ENCODE results near the gene TNFRSF17. TPM values are rescaled to one million over a fixed set of nuclear protein-coding genes. Genes with fewer than 3 reads are reported as not detected.

TNFRSF17 gene
- total and polyA plus RNA-seq, 2 of the 8 experiments (the other 6 are each of a cell fraction or from before 2014, with no cell fraction given) = not detected

- Histone ChIP-seq H3K9me3 (ENCODE audit: insufficient read depth in 2 of 2, low read depth in 1 of 2, low read length in 1 of 2) (no peaks in the 10 kb centered on the region), H3K14ac (ENCODE audit: insufficient read length) (no peak overlapping the region)
Measured at GRCh38 chr16:11956558-11956957, 8.5 kb upstream of the TNFRSF17 start.

More at GRCh38 chr16:11956558-11956957, 8.5 kb upstream of the TNFRSF17 start:
- H3K27me3 ChIP-seq (replicated peaks in 1 of 4; ENCODE audit: control insufficient read depth in 3 of 4, extremely low read depth in 1 of 4, insufficient read depth in 3 of 4, low read length in 3 of 4) = no peaks in the 10 kb centered on the region
- no peak overlapping the region for H2BK20ac ChIP-seq (ENCODE audit: low read length)
- H2AFZ ChIP-seq (ENCODE audit: low read length) = no peak overlapping the region
- H3K79me1 ChIP-seq (ENCODE audit: low read depth, low read length) = no peaks in the 10 kb centered on the region
- no peak overlapping the region for H3K4me3 ChIP-seq (ENCODE audit: extremely low read depth in 1 of 4, insufficient read depth in 2 of 4, low read depth in 3 of 4, low read length in 4 of 4)
- no peak overlapping the region for H3K27ac ChIP-seq (ENCODE audit: low read depth, low read length)
- CTCF ChIA-PET (ENCODE audit: partially characterized antibody) = interaction anchor here (1.5 kb wide), 1 partner anchor 111 kb away, joined by 4 read pairs; no protein-coding TSS in a partner anchor
- H4K8ac ChIP-seq (ENCODE audit: extremely low read depth, insufficient read depth, low read length) = no peak overlapping the region
- no peak overlapping the region for H2BK15ac ChIP-seq (ENCODE audit: low read length)
- H4K5ac ChIP-seq (ENCODE audit: insufficient read length, low read depth, low read length) = no peak overlapping the region
- no peaks in the 10 kb centered on the region for H3K4me1 ChIP-seq (replicated peaks in 1 of 4; ENCODE audit: control insufficient read depth in 3 of 4, insufficient read depth in 4 of 4, low read length in 3 of 4)
- H3K56ac ChIP-seq (replicated peaks; ENCODE audit: insufficient read length, low read depth, low read length) = no peak overlapping the region
- no peak overlapping the region for H3K4me2 ChIP-seq (ENCODE audit: insufficient read depth in 1 of 2, low read depth in 2 of 2, low read length in 2 of 2)
- H3K9ac ChIP-seq (replicated peaks in 1 of 4; ENCODE audit: extremely low read depth in 1 of 4, low read depth in 3 of 4, low read length in 3 of 4) = no peak overlapping the region
- no peak overlapping the region for H3K23ac ChIP-seq (ENCODE audit: insufficient read length)
- no peak overlapping the region for H3K18ac ChIP-seq (ENCODE audit: extremely low read depth, low read length)
- H3K79me2 ChIP-seq (ENCODE audit: control insufficient read depth in 1 of 2, insufficient read depth in 2 of 2, low read length in 2 of 2) = no peaks in the 10 kb centered on the region
- DNase-seq (ENCODE audit: low read depth in 1 of 2, low spot score in 2 of 2) = no peak
- H4K91ac ChIP-seq (replicated peaks; ENCODE audit: insufficient read length, low read length) = no peak overlapping the region
- no peaks in the 10 kb centered on the region for H3K23me2 ChIP-seq (ENCODE audit: low read depth, low read length)
- H3K4ac ChIP-seq (replicated peaks; ENCODE audit: insufficient read length, low read depth, low read length) = no peak overlapping the region
- no peaks in the 10 kb centered on the region for H3K36me3 ChIP-seq (ENCODE audit: control insufficient read depth in 2 of 4, insufficient read depth in 4 of 4, low read length in 3 of 4)
- no peak for FAIRE-seq
- H4K20me1 ChIP-seq (replicated peaks in 1 of 2; ENCODE audit: control insufficient read depth in 1 of 2, insufficient read depth in 2 of 2, low read length in 2 of 2) = no peaks in the 10 kb centered on the region
- TF ChIP-seq ATF3 (IDR thresholded peaks at IDR 0.05; ENCODE audit: insufficient read depth, low read depth, low read length) (no peak), KDM5A (IDR thresholded peaks at IDR 0.05; ENCODE audit: low read length) (no peak), SP4 (IDR thresholded peaks at IDR 0.05; ENCODE audit: low read length) (no peak), RBBP5 (IDR thresholded peaks at IDR 0.05; ENCODE audit: borderline replicate concordance, low read depth, low read length) (no peak), TAF1 (IDR thresholded peaks at IDR 0.05; ENCODE audit: low read depth, low read length) (no peak), TCF12 (IDR thresholded peaks at IDR 0.05; ENCODE audit: low read depth, low read length) (no peak), EGR1 (IDR thresholded peaks at IDR 0.05; ENCODE audit: borderline replicate concordance, low read depth, low read length) (no peak), GABPA (IDR thresholded peaks at IDR 0.05; ENCODE audit: borderline replicate concordance, insufficient read depth, low read length) (no peak), EZH2 (IDR thresholded peaks at IDR 0.05; ENCODE audit: low read depth, low read length, severe bottlenecking) (no peak), RAD21 (IDR thresholded peaks at IDR 0.05 in 1 of 2, conservative IDR thresholded peaks at IDR 0.05 in 1 of 2; ENCODE audit: low read depth in 2 of 2, low read length in 2 of 2) (no peak), HDAC6 (IDR thresholded peaks at IDR 0.05; ENCODE audit: low read depth, low read length) (no peak), SP2 (IDR thresholded peaks at IDR 0.05; ENCODE audit: low read length) (no peak), BACH1 (IDR thresholded peaks at IDR 0.05; ENCODE audit: low read length) (no peak)
- H2BK120ac ChIP-seq (replicated peaks; ENCODE audit: low read depth, low read length) = no peak overlapping the region
- POLR2A ChIA-PET (ENCODE audit: partially characterized antibody) = no interaction called here
- no peak overlapping the region for H2AK5ac ChIP-seq (ENCODE audit: low read depth, low read length)
- WGBS, 2 experiments (ENCODE audit: extremely low coverage in 1 of 2, insufficient coverage in 1 of 2, insufficient read length in 1 of 2, insufficient replicate concordance in 2 of 2, low coverage in 1 of 2, low lambda C conversion rate in 2 of 2, missing lambda C conversion rate in 1 of 2) = 88% methylated on average over 2 of the region's 2 CpGs; no CpG with 5 or more reads in 1 of the 2 experiments
- no peak overlapping the region for H2BK5ac ChIP-seq (ENCODE audit: low read depth, low read length)
- no peak overlapping the region for H2BK12ac ChIP-seq (ENCODE audit: low read depth, low read length)

Measured in H1 (cell line).